Right lobe of liver (tissue), 6 donors: Measurements from ENCODE around the gene ANGPTL2. TPM values are rescaled to one million over a fixed set of nuclear protein-coding genes. Genes with fewer than 3 reads are reported as not detected.

Experiments
- ATAC-seq, 4 donors: fragments of 200-7000 bp; cut with Tn5 transposase; one replicate each; pipeline ENCODE4 v1.9.1; 2020; ENCODE audit warnings: mild to moderate bottlenecking in 4 of 4, moderate library complexity in 4 of 4
- DNase-seq, 3 donors: peaks; one replicate each; pipeline ENCODE4 v3.0.0-alpha.2; 2020
- H3K27ac ChIP-seq, 3 donors: fragments of 200-600 bp; one replicate each; pipeline ENCODE4 v1.8.0; 2022
- H3K27me3 ChIP-seq, 2 donors: fragments of 200-600 bp; one replicate each; pipeline ENCODE4 v1.8.0; 2022
- H3K36me3 ChIP-seq, 4 donors: fragments of 200-600 bp; sonication (generic) in 1 of 4; one replicate each; pipeline versions ENCODE4 v1.5.1 to v1.8.0; 2017 to 2022; ENCODE audit warnings: control low read depth in 1 of 4
- H3K4me1 ChIP-seq, 4 donors: fragments of 200-600 bp; sonication (generic) in 1 of 4; one replicate each; pipeline versions ENCODE4 v1.5.1 to v1.8.0; 2017 to 2022; ENCODE audit warnings: control low read depth in 1 of 4
- H3K4me3 ChIP-seq, 3 donors: fragments of 200-600 bp; one replicate each; pipeline ENCODE4 v1.8.0; 2022
- H3K9me3 ChIP-seq, 4 donors: fragments of 200-600 bp; sonication (generic) in 1 of 4; one replicate each; pipeline versions ENCODE4 v1.5.1 to v1.8.0; 2017 to 2022; ENCODE audit warnings: control low read depth in 1 of 4
- POLR2A ChIP-seq: fragments of 450-650 bp; IDR thresholded peaks from one replicate; pipeline ENCODE4 v1.6.1; 2017; ENCODE audit warnings: antibody characterized with exemption, mild to moderate bottlenecking
- WGBS: methylation state at CpG from one replicate; pipeline ENCODE4 v1.1.6; 2018; ENCODE audit warnings: low coverage, low lambda C conversion rate; ENCODE audit not compliant: insufficient coverage; ENCODE audit errors: missing lambda C conversion rate; 5-methylcytosine and 5-hydroxymethylcytosine counted together
- intact Hi-C, 2 donors: fragments of 100-400 bp; cut with DNase I; formaldehyde crosslinking; loops; one replicate each; pipeline versions ENCODE4 v1.11.2 to v1.14.1; 2022
- total RNA-seq, 6 experiments: library from RNA; depleted of rRNA in 2 of 6; stranded (reverse); fragments of >200 nt in 2 of 6; fragmentation: NEBNext Ultra II Directional in 3 of 6; extraction: Animal tissue kit (Norgen Biotek cat#: 25700) in 3 of 6; gene quantifications; one replicate each; pipeline versions ENCODE4 v1.1.0 to v1.2.4, GENCODE V29; 2016 to 2023
- TF ChIP-seq, protein P1 (sequence below), 4 donors: fragments of 200-600 bp in 3 of 4; fragments of 450-650 bp in 1 of 4; IDR thresholded peaks; one replicate each; pipeline versions ENCODE4 v1.5.1 to v1.8.0; 2016 to 2022; ENCODE audit warnings: antibody characterized with exemption in 4 of 4, mild to moderate bottlenecking in 2 of 4
- donor health status: DM: no; HTN: yes; CAD: no.
- donor health status: DM: no; HTN: no; CAD: no.
- donor health status: DM: no; HTN: no; CAD: no.
- donor health status: DM: no; HTN: yes; CAD: no.
- donor health status: DM: no; HTN: yes; CAD: no.

Gene ANGPTL2
- total RNA-seq, 6 experiments from 2014 or later = 2.1 to 6.3 (median 3.0) TPM

DNA sequence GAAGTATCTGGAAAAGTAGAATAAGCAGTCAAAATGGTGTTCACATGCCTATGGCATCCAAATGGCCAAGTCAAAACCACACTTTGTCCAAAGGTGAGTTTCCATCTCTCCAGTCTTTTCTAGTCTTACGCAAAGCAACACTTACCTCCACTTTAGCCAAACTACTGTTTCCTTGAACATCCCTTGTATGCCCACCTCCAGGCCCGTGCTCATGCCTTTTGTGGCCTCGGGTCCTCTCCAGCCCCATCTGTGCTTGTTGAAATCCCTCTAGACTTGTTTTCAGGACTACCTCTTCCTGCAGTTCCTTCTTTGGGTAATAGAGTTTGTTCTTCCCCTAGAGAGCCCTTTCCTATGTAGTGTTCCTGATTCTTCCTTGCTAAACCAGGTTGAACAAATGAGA lies 61.0 kb downstream of the ANGPTL2 start:
- DNase-seq (no peak), ATAC-seq (no peak)
- Histone ChIP-seq H3K36me3 (no peaks in the 10 kb centered on the region), H3K4me1 (no peaks in the 10 kb centered on the region), H3K27me3 (no peaks in the 10 kb centered on the region), H3K9me3 (no peaks in the 10 kb centered on the region), H3K4me3 (no peak overlapping the region), H3K27ac (no peak overlapping the region)
- intact Hi-C loops = no loop called here
- 93% methylated on average over 3 of the region's 3 CpGs for WGBS
- TF ChIP-seq, protein P1, sequence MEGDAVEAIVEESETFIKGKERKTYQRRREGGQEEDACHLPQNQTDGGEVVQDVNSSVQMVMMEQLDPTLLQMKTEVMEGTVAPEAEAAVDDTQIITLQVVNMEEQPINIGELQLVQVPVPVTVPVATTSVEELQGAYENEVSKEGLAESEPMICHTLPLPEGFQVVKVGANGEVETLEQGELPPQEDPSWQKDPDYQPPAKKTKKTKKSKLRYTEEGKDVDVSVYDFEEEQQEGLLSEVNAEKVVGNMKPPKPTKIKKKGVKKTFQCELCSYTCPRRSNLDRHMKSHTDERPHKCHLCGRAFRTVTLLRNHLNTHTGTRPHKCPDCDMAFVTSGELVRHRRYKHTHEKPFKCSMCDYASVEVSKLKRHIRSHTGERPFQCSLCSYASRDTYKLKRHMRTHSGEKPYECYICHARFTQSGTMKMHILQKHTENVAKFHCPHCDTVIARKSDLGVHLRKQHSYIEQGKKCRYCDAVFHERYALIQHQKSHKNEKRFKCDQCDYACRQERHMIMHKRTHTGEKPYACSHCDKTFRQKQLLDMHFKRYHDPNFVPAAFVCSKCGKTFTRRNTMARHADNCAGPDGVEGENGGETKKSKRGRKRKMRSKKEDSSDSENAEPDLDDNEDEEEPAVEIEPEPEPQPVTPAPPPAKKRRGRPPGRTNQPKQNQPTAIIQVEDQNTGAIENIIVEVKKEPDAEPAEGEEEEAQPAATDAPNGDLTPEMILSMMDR (IDR thresholded peaks at IDR 0.05) = no peak
- no peak for TF ChIP-seq POLR2A

DNA sequence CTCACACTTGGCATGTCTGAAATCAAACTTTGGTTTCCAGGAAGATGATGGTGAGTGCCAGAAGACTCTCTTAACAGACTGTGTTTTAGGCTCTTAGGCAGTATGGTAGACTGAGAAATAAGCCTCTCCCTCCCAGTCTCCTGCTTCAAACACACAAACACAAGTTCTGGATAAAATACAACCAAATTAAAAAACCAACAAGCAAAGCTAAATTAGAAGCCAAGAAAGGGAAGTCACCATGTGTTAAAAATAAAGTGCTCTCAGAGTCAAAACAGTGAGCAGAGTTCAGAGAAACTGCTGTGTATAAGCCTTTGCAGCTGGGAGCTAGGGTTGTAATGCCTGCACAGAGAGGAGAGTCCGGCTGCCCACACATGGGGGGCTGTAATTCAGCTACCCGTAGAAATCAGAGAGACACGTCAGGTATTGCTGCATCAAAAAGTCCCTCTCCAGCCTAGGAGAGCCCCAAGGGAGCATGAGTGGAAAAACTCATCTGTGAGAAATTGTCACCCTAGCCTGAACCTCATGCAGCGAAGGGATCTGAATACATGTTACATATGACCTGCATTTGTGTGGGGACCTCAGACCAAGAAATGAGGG lies 62.6 kb downstream of the ANGPTL2 start:
- 90% methylated on average over 4 of the region's 4 CpGs for WGBS
- TF ChIP-seq POLR2A = no peak
- TF ChIP-seq, protein P1 (IDR thresholded peaks at IDR 0.05) = no peak
- intact Hi-C loops = no loop called here
- ATAC-seq (peak in 1 of 4 donors; percentile 25), DNase-seq (no peak)
- Histone ChIP-seq H3K4me3 (no peak overlapping the region), H3K9me3 (no peaks in the 10 kb centered on the region), H3K27ac (no peak overlapping the region), H3K27me3 (no peaks in the 10 kb centered on the region), H3K36me3 (no peaks in the 10 kb centered on the region), H3K4me1 (no peaks in the 10 kb centered on the region)

DNA sequence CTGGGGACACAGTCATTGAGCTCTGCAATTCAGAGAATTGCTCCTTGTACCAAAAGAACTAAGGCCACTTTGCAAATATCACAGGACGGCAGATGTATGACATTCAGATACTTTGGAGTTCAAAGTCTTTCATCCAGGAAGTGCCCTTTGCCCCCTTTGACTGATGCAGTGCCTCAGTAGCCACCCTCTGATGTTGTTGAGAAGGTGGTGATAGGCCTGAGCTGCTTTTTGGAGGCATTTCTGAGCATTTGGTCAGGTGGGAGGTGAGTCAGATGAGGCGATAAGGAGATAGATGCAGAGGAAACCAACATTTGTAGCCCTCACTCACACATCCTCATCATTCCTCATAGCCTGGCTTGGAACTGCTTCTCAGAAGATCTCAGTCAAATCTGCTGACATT lies 63.4 kb downstream of the ANGPTL2 start:
- intact Hi-C loops = no loop called here
- WGBS = no CpG with 5 or more reads among the region's 2 CpGs
- DNase-seq (no peak), ATAC-seq (no peak)
- Histone ChIP-seq H3K27ac (no peak overlapping the region), H3K4me1 (no peaks in the 10 kb centered on the region), H3K4me3 (no peak overlapping the region), H3K9me3 (no peaks in the 10 kb centered on the region), H3K36me3 (no peaks in the 10 kb centered on the region), H3K27me3 (no peaks in the 10 kb centered on the region)
- no peak for TF ChIP-seq POLR2A
- TF ChIP-seq, protein P1 (IDR thresholded peaks at IDR 0.05) = no peak

- ATAC-seq (no peak), DNase-seq (no peak)
- Histone ChIP-seq H3K27ac (no peak overlapping the region), H3K4me1 (no peaks in the 10 kb centered on the region), H3K36me3 (no peaks in the 10 kb centered on the region), H3K4me3 (no peak overlapping the region), H3K9me3 (no peaks in the 10 kb centered on the region), H3K27me3 (no peaks in the 10 kb centered on the region)
- intact Hi-C loops = no loop called here
- TF ChIP-seq, protein P1 (IDR thresholded peaks at IDR 0.05) = no peak
- TF ChIP-seq POLR2A = no peak
- 78% methylated on average over 4 of the region's 4 CpGs for WGBS
Observed at GRCh38 chr9:127058645-127059021, 63.8 kb downstream of the ANGPTL2 start.
